Common myeloid progenitor, CD34-positive (primary cell): ENCODE results near the gene LGI4.
"Not testable (repeated sequence)": the region's sequence is repeated elsewhere in the genome, so short reads cannot be mapped to it uniquely, and the experiment has no call there.

Experiments used
- CTCF ChIA-PET: fragments of 350-600 bp; sonication (Branson Sonifier 250); formaldehyde crosslinking; loops from one replicate; lab custom pipeline; 2021; ENCODE audit warnings: antibody characterized with exemption; lab: Charles Lee
- POLR2A ChIA-PET: fragments of 350-600 bp; sonication (Branson Sonifier 250); formaldehyde crosslinking; loops from one replicate; lab custom pipeline; 2021; ENCODE audit warnings: antibody characterized with exemption; lab: Charles Lee
- DNase-seq, 3 donors: peaks; one replicate each; pipeline versions ENCODE4 v3.0.0 to v3.0.0-alpha.2; 2013
- H3K27ac ChIP-seq, 2 experiments: 1 replicate in 1 of 2; 2 replicates in 1 of 2; pipeline ENCODE4 v1.7.0; 2013; ENCODE audit warnings: inconsistent platforms in 2 of 2, low read length in 2 of 2, mild to moderate bottlenecking in 2 of 2, low read depth in 1 of 2, moderate library complexity in 1 of 2; ENCODE audit not compliant: severe bottlenecking in 2 of 2, insufficient read depth in 1 of 2, poor library complexity in 1 of 2
- H3K27me3 ChIP-seq, 5 experiments: replicated peaks in 2 of 5; 1 replicate in 3 of 5; 2 replicates in 2 of 5; pipeline versions ENCODE4 v1.6.1 to v1.7.0; 2013; ENCODE audit warnings: low read length in 4 of 5, mild to moderate bottlenecking in 2 of 5, moderate library complexity in 2 of 5, inconsistent platforms in 1 of 5; ENCODE audit not compliant: insufficient read depth in 5 of 5, control insufficient read depth in 4 of 5
- H3K36me3 ChIP-seq, 4 experiments: 1 replicate in 2 of 4; 2 replicates in 2 of 4; pipeline versions ENCODE4 v1.6.1 to v1.7.0; 2013; ENCODE audit warnings: low read length in 3 of 4, control low read depth in 1 of 4, mild to moderate bottlenecking in 1 of 4; ENCODE audit not compliant: control insufficient read depth in 4 of 4, insufficient read depth in 4 of 4
- H3K4me1 ChIP-seq, 4 experiments: 1 replicate in 3 of 4; 2 replicates in 1 of 4; pipeline versions ENCODE4 v1.6.1 to v1.7.1; 2013; ENCODE audit warnings: low read length in 3 of 4, mild to moderate bottlenecking in 3 of 4, control low read depth in 1 of 4, inconsistent platforms in 1 of 4, moderate library complexity in 1 of 4; ENCODE audit not compliant: control insufficient read depth in 4 of 4, insufficient read depth in 4 of 4; ENCODE audit errors: control extremely low read depth in 1 of 4
- H3K4me3 ChIP-seq, 7 experiments: 1 replicate in 4 of 7; 2 replicates in 3 of 7; pipeline versions ENCODE4 v1.5.1 to v1.7.0; 2013; ENCODE audit warnings: mild to moderate bottlenecking in 7 of 7, low read length in 6 of 7, moderate library complexity in 6 of 7, inconsistent platforms in 2 of 7, low read depth in 2 of 7, control low read depth in 1 of 7; ENCODE audit not compliant: insufficient read depth in 4 of 7, control insufficient read depth in 1 of 7; ENCODE audit errors: extremely low read depth in 1 of 7
- H3K9me3 ChIP-seq, 5 experiments: 1 replicate in 4 of 5; 2 replicates in 1 of 5; pipeline versions ENCODE4 v1.6.1 to v1.7.1; 2013; ENCODE audit warnings: low read length in 4 of 5, mild to moderate bottlenecking in 2 of 5, inconsistent platforms in 1 of 5, low read depth in 1 of 5, moderate library complexity in 1 of 5; ENCODE audit not compliant: control insufficient read depth in 4 of 5, insufficient read depth in 2 of 5; ENCODE audit errors: control extremely low read depth in 1 of 5
- WGBS: methylation state at CpG from one replicate; pipeline ENCODE4 v1.1.5; 2013; ENCODE audit not compliant: insufficient coverage; 5-methylcytosine and 5-hydroxymethylcytosine counted together

The LGI4 gene

GRCh38 chr19:35155441-35155840 lies 20.6 kb upstream of the LGI4 start:
- DNase-seq, result peak in 1 of 3 donors; percentile 34
- ChIA-PET CTCF (interaction anchor here (1.2 to 2.5 kb wide), 2 partner anchors 12 to 14 kb away, joined by 3 to 38 read pairs; partner anchors contain the start of gene FXYD7), POLR2A (interaction anchor here (1.2 kb wide), 1 partner anchor 114 kb away, joined by 3 read pairs; the partner anchor contains the start of gene USF2)
- Histone ChIP-seq H3K4me1 (peaks cover 2 to 50% (median 42%) of the 10 kb centered on the region in 4 experiments), H3K4me3 (peak overlapping the region; percentile 51 to 97 (median 89)), H3K27ac (peak overlapping the region; percentile 66 to 88), H3K9me3 (no peaks in the 10 kb centered on the region), H3K36me3 (peaks cover 16 to 44% (median 36%) of the 10 kb centered on the region in 4 experiments), H3K27me3 (no peaks in the 10 kb centered on the region)
- WGBS, result 0% methylated on average over 16 of the region's 17 CpGs

DNA sequence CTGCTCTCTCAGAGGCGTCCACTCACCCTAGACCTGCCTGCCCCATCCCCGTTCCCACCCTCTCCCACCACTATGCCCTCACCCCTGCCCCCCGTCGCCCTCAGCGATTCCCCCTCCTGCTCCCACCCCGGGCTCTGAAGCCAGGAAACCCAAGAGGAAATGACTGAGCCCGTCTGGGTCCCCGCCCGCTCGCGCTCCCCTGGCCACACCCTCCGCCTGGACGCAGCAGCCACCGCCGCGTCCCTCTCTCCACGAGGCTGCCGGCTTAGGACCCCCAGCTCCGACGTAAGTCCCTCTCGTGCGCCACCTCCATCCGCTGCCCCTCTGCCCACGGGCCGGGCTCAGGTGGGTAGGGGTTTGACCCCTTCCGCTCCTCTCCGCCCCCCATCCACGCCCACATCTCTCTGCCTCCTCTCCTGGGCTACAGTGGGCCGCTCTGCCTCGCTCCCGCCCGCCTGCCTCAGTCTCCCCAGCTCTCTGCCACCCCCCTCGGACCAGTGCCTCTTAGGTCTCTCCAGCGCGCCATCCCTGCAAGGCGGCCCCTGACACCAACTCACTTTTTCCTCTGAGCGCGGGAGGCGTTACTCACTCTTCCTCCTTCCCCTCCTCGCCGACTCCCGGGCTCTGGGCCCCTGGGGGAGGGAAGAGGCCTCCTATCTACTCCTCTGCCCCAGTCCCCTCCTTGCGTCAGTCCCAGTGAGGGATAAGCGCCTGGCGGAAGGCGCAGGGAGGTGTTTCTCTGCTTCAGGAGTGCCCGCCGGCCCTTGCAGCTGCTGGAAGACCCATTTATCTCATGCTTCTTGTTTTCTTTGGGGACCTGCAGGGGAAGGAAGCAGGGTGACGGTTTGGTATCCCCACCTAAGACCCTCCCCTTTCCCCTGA lies 19.9 kb upstream of the LGI4 start, which contains the start of gene FXYD5:
Gene FXYD5, plus strand, starts transcription at position 211 of the 882 bp plus-strand sequence. CDS start 816 bp downstream, outside the sequence.
- CTCF ChIA-PET, result interaction anchor here (0.7 to 2.5 kb wide), 11 partner anchors 8 to 88 kb away, joined by 3 to 38 read pairs (median 5); partner anchors contain the start of genes FXYD7 and LGI4
- Histone ChIP-seq H3K4me1 (peaks cover 2 to 49% (median 42%) of the 10 kb centered on the region in 4 experiments), H3K27me3 (no peaks in the 10 kb centered on the region), H3K9me3 (no peaks in the 10 kb centered on the region), H3K4me3 (peak within 1 kb of the TSS; percentile 51 to 97 (median 89)), H3K27ac (peak within 1 kb of the TSS; percentile 66 to 88), H3K36me3 (peaks cover 13 to 39% (median 30%) of the 10 kb centered on the region in 4 experiments)
- peak; percentile 72 to 83 (median 77) for DNase-seq
- POLR2A ChIA-PET, result interaction anchor here (0.7 to 2.1 kb wide), 5 partner anchors 8 to 114 kb away, joined by 3 to 14 read pairs (median 5); partner anchors contain the start of genes FXYD7 and USF2
- whole genome bisulfite sequencing, result 0% methylated on average over 38 of the region's 49 CpGs

DNA sequence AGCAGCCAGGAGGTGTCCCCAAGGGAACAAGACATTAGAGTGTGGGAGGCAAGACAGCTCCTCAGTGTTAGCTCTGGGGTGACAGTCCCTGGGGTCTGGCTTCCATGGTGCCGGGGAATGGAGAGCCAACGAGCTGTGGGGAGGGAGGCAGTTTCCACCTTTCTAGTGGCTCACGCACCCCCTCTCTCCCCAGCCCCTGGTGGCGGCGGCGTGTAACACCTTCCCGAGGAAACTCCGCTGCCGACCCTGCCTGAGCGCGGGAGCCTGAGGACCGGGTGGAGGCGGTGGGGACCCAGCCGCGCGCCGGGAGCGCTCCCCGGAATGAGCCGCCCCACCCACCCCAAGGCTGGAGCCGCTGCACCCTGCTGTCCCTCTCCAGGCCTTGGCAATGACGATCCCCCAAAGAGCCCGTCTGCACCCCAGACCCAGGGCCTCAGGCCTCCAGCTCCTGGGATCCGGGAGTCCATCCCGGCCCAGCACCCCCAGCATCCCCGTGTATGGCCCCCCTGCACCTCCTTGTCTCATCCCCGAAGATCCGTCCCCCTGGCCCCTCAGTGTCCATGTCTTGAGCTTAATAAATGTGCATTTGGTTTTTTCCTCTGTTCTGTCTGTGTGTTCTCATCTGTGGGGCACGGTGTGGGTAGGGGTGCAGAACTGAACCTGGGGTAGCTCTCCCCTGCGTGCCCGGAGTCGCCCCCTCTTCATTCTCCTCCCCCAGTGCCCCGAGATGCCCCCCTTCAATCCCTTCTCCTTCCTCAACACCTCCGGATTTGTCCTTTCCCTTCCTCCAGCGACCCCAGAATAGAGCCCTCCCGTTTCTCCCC lies 19.1 kb upstream of the LGI4 start:
- POLR2A ChIA-PET, result interaction anchor here (0.7 to 2.1 kb wide), 5 partner anchors 9 to 110 kb away, joined by 3 to 14 read pairs (median 5); partner anchors contain the start of gene FXYD7
- Histone ChIP-seq H3K9me3 (no peaks in the 10 kb centered on the region), H3K36me3 (peaks cover 6 to 31% (median 21%) of the 10 kb centered on the region in 4 experiments), H3K27ac (peak overlapping the region in 1 of 2 experiments; percentile 88), H3K27me3 (no peaks in the 10 kb centered on the region), H3K4me3 (peak overlapping the region; percentile 23 to 97 (median 89)), H3K4me1 (peaks cover 2 to 49% (median 42%) of the 10 kb centered on the region in 4 experiments)
- DNase-seq, result peak; percentile 66 to 70 (median 68)
- WGBS, result under 1% methylated on average over 13 of the region's 36 CpGs
- CTCF ChIA-PET, result interaction anchor here (0.7 to 2.5 kb wide), 16 partner anchors 8 to 110 kb away, joined by 3 to 38 read pairs (median 4); partner anchors contain the start of genes FXYD7 and LGI4

GRCh38 chr19:35153129-35153522 lies 18.3 kb upstream of the LGI4 start:
- POLR2A ChIA-PET, result interaction anchor here (0.8 to 2.1 kb wide), 2 partner anchors 11 to 111 kb away, joined by 5 to 14 read pairs; partner anchors contain the start of gene FXYD7
- CTCF ChIA-PET, result interaction anchor here (0.8 to 2.5 kb wide), 10 partner anchors 10 to 111 kb away, joined by 3 to 38 read pairs (median 4); partner anchors contain the start of genes FXYD7 and LGI4
- WGBS, result 93% methylated on average over 10 of the region's 10 CpGs

DNA sequence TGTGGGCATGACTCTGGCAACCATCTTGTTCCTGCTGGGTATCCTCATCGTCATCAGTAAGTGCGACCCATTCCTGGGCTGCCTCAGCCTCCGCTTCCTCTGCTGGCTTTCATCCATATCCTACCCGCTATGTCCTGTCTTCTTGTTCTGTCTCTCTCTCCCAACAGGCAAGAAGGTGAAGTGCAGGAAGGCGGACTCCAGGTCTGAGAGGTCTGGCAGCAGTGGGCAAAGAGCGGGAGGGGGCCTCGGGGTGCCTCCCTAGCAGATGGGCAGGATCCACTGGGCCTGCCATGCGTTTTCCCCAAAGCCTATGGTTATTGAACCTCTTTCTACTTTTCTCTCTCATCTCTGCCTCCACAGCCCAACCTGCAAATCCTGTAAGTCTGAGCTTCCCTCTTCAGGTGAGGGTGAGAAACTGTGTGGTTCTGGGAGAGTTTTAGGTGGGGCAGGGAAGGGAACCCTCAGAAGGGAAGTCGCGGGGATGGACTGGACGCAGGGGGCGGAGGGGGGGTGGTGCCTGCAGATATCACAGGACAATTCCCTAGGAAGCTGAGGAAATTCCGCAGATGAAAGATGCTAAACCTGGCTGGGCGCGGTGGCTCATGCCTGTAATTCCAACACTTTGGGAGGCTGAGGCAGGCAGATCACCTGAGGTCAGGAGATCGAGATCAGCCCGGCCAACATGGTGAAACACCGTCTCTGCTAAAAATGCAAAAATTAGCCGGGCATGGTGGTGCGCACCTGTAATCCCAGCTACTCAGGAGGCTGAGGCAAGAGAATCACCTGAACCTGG lies 16.6 kb upstream of the LGI4 start:
- H3K4me3 ChIP-seq, result no peak overlapping the region
- peaks cover 2 to 51% (median 43%) of the 10 kb centered on the region in 4 experiments for H3K4me1 ChIP-seq
- ChIA-PET POLR2A (no interaction called here), CTCF (interaction anchor here (1.3 to 2.7 kb wide), 2 partner anchors 9 to 15 kb away, joined by 4 to 20 read pairs; partner anchors contain the start of gene FXYD7)
- no peaks in the 10 kb centered on the region for H3K9me3 ChIP-seq
- WGBS, result 91% methylated on average over 19 of the region's 20 CpGs
- no peak overlapping the region for H3K27ac ChIP-seq
- no peaks in the 10 kb centered on the region for H3K27me3 ChIP-seq
- peaks cover 0 to 7% (median under 1%) of the 10 kb centered on the region in 4 experiments for H3K36me3 ChIP-seq
- no peak for DNase-seq

More at GRCh38 chr19:35153129-35153522, 18.3 kb upstream of the LGI4 start:
- DNase-seq, H3K27me3 ChIP-seq, H3K27ac ChIP-seq, H3K9me3 ChIP-seq: not testable (repeated sequence)
- Histone ChIP-seq H3K4me3 (peak overlapping the region in 1 of 7 experiments; percentile 24), H3K36me3 (peaks cover 6 to 24% (median 16%) of the 10 kb centered on the region in 4 experiments), H3K4me1 (peaks cover 2 to 49% (median 42%) of the 10 kb centered on the region in 4 experiments)
